B cell (primary cell): ENCODE data around the gene MACROH2A1. TPM values are rescaled to one million over a fixed set of nuclear protein-coding genes. Genes with fewer than 3 reads are reported as not detected.

Source experiments
- ATAC-seq: fragments of 200-7000 bp; cut with Tn5 transposase; one replicate; pipeline ENCODE4 v1.10.0; 2021; ENCODE audit warnings: low read depth, mild to moderate bottlenecking, moderate number of reproducible peaks, moderate library complexity
- CTCF ChIA-PET: fragments of 350-600 bp; sonication (Branson Sonifier 250); formaldehyde crosslinking; loops from one replicate; lab custom pipeline; 2021; ENCODE audit warnings: antibody characterized with exemption, inconsistent platforms; lab: Charles Lee
- POLR2A ChIA-PET: fragments of 350-600 bp; sonication (Branson Sonifier 250); formaldehyde crosslinking; loops from one replicate; lab custom pipeline; 2021; ENCODE audit warnings: antibody characterized with exemption; lab: Charles Lee
- DNase-seq: peaks from one replicate; pipeline ENCODE4 v3.0.0; 2013
- H2AFZ ChIP-seq: 2 replicates; pipeline ENCODE4 v1.6.1; 2012; ENCODE audit warnings: mild to moderate bottlenecking, low read depth, low read length; ENCODE audit not compliant: insufficient read depth, poor library complexity, severe bottlenecking
- H3K27ac ChIP-seq, 2 donors: 1 replicate in 1 of 2; 2 replicates in 1 of 2; pipeline ENCODE4 v1.5.1; 2012 to 2013; ENCODE audit warnings: low read length in 2 of 2, mild to moderate bottlenecking in 2 of 2, moderate library complexity in 1 of 2
- H3K27me3 ChIP-seq, 4 experiments: fragments of 200-600 bp in 1 of 4; sonication (generic) in 1 of 4; replicated peaks in 1 of 4; 1 replicate in 2 of 4; 2 replicates in 2 of 4; pipeline versions ENCODE4 v1.6.1 to v1.7.0; 2013 to 2016; ENCODE audit warnings: low read length in 3 of 4, mild to moderate bottlenecking in 2 of 4, mixed read lengths in 1 of 4, moderate library complexity in 1 of 4; ENCODE audit not compliant: insufficient read depth in 4 of 4, control insufficient read depth in 3 of 4; ENCODE audit errors: control extremely low read depth in 1 of 4
- H3K36me3 ChIP-seq, 2 experiments: replicated peaks in 1 of 2; 1 replicate in 1 of 2; 2 replicates in 1 of 2; pipeline versions ENCODE4 v1.6.1 to v1.7.1; 2013; ENCODE audit warnings: low read length in 1 of 2; ENCODE audit not compliant: insufficient read depth in 2 of 2, control insufficient read depth in 1 of 2; ENCODE audit errors: control extremely low read depth in 1 of 2, extremely low read depth in 1 of 2
- H3K4me1 ChIP-seq, 2 donors: fragments of 200-600 bp in 1 of 2; sonication (generic) in 1 of 2; 1 replicate in 1 of 2; 2 replicates in 1 of 2; pipeline versions ENCODE4 v1.5.1 to v1.6.1; 2013 to 2017; ENCODE audit warnings: low read length in 2 of 2; ENCODE audit not compliant: control insufficient read depth in 2 of 2, insufficient read depth in 2 of 2
- H3K4me2 ChIP-seq: replicated peaks from 2 replicates; pipeline ENCODE3; 2012; ENCODE audit warnings: mild to moderate bottlenecking, low read depth, low read length; ENCODE audit not compliant: poor library complexity, severe bottlenecking
- H3K4me3 ChIP-seq, 5 experiments: fragments of 200-600 bp in 1 of 5; sonication (generic) in 1 of 5; 1 replicate in 3 of 5; 2 replicates in 2 of 5; pipeline versions ENCODE4 v1.5.1 to v1.7.0; 2011 to 2016; ENCODE audit warnings: low read length in 4 of 5, mild to moderate bottlenecking in 4 of 5, low read depth in 2 of 5, control low read depth in 1 of 5, moderate library complexity in 1 of 5; ENCODE audit not compliant: insufficient read depth in 1 of 5; ENCODE audit errors: control extremely low read depth in 1 of 5, extremely low read depth in 1 of 5
- H3K79me2 ChIP-seq: fragments of 200-600 bp; sonication (generic); one replicate; pipeline ENCODE4 v1.6.0; 2016; ENCODE audit warnings: low read length; ENCODE audit not compliant: control insufficient read depth, insufficient read depth
- H3K9ac ChIP-seq: fragments of 200-600 bp; sonication (generic); 2 replicates; pipeline ENCODE4 v1.6.1; 2017; ENCODE audit warnings: mild to moderate bottlenecking, low read length, moderate library complexity
- H3K9me3 ChIP-seq, 3 donors: one replicate each; pipeline versions ENCODE4 v1.6.1 to v1.7.1; 2013; ENCODE audit warnings: low read length in 2 of 3; ENCODE audit not compliant: control insufficient read depth in 2 of 3, insufficient read depth in 1 of 3; ENCODE audit errors: control extremely low read depth in 1 of 3
- H4K20me1 ChIP-seq: 2 replicates; pipeline ENCODE4 v1.6.0; 2012; ENCODE audit warnings: mild to moderate bottlenecking, low read length; ENCODE audit not compliant: insufficient read depth, control insufficient read depth, poor library complexity, severe bottlenecking
- H3K27ac Mint-ChIP-seq: one replicate; pipeline ENCODE4 v1.8.0; 2021; ENCODE audit warnings: mixed read lengths
- H3K27me3 Mint-ChIP-seq: one replicate; pipeline ENCODE4 v1.8.0; 2021; ENCODE audit warnings: mixed read lengths
- H3K4me1 Mint-ChIP-seq: one replicate; pipeline ENCODE4 v1.8.0; 2021; ENCODE audit warnings: mixed read lengths
- H3K4me3 Mint-ChIP-seq: one replicate; pipeline ENCODE4 v1.8.0; 2021; ENCODE audit warnings: mixed read lengths
- H3K9me3 Mint-ChIP-seq: one replicate; pipeline ENCODE4 v1.8.0; 2022; ENCODE audit warnings: mixed read lengths; ENCODE audit not compliant: insufficient read depth
- EZH2 ChIP-seq: IDR thresholded peaks from 2 replicates; pipeline ENCODE4 v1.6.1; 2012; ENCODE audit warnings: borderline replicate concordance, low read depth, mild to moderate bottlenecking, moderate library complexity, low read length; ENCODE audit not compliant: insufficient read depth, poor library complexity, severe bottlenecking
- WGBS: methylation state at CpG from one replicate; pipeline ENCODE4 v1.1.5; 2013; ENCODE audit warnings: missing lambda C conversion rate; ENCODE audit not compliant: insufficient coverage; 5-methylcytosine and 5-hydroxymethylcytosine counted together
- intact Hi-C: fragments of 100-400 bp; cut with micrococcal nuclease; formaldehyde crosslinking; loops from one replicate; pipeline ENCODE4 v1.10.0; 2022
- polyA plus RNA-seq: library from polyadenylated mRNA; depleted of rRNA; stranded (reverse); fragments of >200 nt; gene quantifications from 2 replicates; pipeline ENCODE4 v1.2.3, GENCODE V29; 2012
- total RNA-seq, 2 donors: library from RNA; stranded (reverse); fragments of 120-200 nt in 1 of 2; gene quantifications; 1 replicate in 1 of 2; 2 replicates in 1 of 2; pipeline versions ENCODE4 v1.2.3 to v1.2.4, GENCODE V29; 2013 to 2022
- TF ChIP-seq, protein P1 (sequence below): fragments of 200-600 bp; IDR thresholded peaks from one replicate; pipeline ENCODE4 v1.8.0; 2022; ENCODE audit warnings: antibody characterized with exemption, mild to moderate bottlenecking

The MACROH2A1 gene
- total and polyA plus RNA-seq, 2 donors (not counting 1 experiment from before 2014, with no cell fraction given): 80.1 to 99.7 TPM

DNA sequence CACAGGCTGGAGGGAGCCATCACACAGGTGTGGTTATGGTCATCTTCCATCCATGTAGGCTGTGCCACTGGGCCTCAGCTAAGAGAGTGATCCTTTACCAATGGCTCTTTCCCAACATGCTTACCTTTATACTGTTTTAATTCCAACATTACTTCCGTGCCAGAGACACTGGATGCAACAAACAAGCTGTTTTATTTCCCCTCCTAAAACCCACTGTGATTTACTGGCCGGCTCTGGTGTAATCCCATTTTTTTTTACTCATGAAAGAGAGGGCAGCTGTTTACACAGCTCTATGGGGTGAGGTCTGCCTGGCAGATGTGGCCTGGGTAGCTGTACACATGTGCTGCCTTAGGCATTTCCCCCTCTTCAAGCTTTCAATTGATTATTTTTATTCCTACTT is 58.5 kb downstream of the MACROH2A1 start:
- Histone ChIP-seq H3K4me1 (peaks cover 0 to 5% of the 10 kb centered on the region in 2 donors), H3K4me2 (no peak overlapping the region), H3K79me2 (no peaks in the 10 kb centered on the region), H3K9me3 (no peaks in the 10 kb centered on the region), H3K36me3 (peaks cover 0 to 75% of the 10 kb centered on the region in 2 experiments), H3K27me3 (no peaks in the 10 kb centered on the region), H2AFZ (no peak overlapping the region), H3K4me3 (no peak overlapping the region), H3K9ac (no peak overlapping the region), H4K20me1 (no peaks in the 10 kb centered on the region), H3K27ac (no peak overlapping the region)
- DNase-seq (no peak), ATAC-seq (no peak)
- Mint-ChIP-seq H3K4me1 (peaks cover 5% of the 10 kb centered on the region), H3K27ac (no peak overlapping the region), H3K4me3 (no peak overlapping the region), H3K27me3 (no peaks in the 10 kb centered on the region), H3K9me3 (no peaks in the 10 kb centered on the region)
- TF ChIP-seq EZH2: no peak
- TF ChIP-seq, protein P1, sequence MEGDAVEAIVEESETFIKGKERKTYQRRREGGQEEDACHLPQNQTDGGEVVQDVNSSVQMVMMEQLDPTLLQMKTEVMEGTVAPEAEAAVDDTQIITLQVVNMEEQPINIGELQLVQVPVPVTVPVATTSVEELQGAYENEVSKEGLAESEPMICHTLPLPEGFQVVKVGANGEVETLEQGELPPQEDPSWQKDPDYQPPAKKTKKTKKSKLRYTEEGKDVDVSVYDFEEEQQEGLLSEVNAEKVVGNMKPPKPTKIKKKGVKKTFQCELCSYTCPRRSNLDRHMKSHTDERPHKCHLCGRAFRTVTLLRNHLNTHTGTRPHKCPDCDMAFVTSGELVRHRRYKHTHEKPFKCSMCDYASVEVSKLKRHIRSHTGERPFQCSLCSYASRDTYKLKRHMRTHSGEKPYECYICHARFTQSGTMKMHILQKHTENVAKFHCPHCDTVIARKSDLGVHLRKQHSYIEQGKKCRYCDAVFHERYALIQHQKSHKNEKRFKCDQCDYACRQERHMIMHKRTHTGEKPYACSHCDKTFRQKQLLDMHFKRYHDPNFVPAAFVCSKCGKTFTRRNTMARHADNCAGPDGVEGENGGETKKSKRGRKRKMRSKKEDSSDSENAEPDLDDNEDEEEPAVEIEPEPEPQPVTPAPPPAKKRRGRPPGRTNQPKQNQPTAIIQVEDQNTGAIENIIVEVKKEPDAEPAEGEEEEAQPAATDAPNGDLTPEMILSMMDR: no peak
- intact Hi-C loops: no loop called here
- CTCF ChIA-PET: no interaction called here
- no CpG with 5 or more reads among the region's 2 CpGs for WGBS
- POLR2A ChIA-PET: no interaction called here

DNA sequence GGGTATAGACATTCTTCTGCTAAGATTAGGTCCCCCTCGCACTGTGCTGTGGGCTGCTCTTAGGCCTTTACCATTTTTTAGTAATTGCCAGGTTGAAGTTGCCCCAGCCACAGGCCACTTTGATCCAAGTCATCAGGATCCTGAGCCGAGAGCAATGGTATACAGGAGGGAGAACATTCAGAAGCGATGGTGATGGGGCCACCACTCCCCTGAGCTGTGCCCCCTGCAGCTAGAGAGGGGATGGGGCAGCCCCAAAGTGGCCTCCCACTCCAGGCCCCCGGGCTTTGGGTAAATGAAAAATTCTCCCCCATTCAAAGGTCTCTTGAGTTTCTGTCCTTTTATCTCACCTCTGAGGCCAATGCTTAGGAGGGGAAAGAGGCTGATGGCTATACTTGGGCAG is 59.4 kb downstream of the MACROH2A1 start:
- ATAC-seq: no peak
- TF ChIP-seq, protein P1: no peak
- TF ChIP-seq EZH2: no peak
- 100% methylated on average over 2 of the region's 4 CpGs for WGBS
- ChIA-PET POLR2A (no interaction called here), CTCF (no interaction called here)
- no peak overlapping the region for H3K4me3 ChIP-seq
- H3K4me2 ChIP-seq: no peak overlapping the region
- no peaks in the 10 kb centered on the region for H3K9me3 Mint-ChIP-seq
- H3K79me2 ChIP-seq: no peaks in the 10 kb centered on the region
- no peaks in the 10 kb centered on the region for H4K20me1 ChIP-seq
- intact Hi-C loops: no loop called here
- DNase-seq: no peak
- H3K27ac ChIP-seq: no peak overlapping the region
- H3K4me1 ChIP-seq: no peaks in the 10 kb centered on the region
- H3K27me3 Mint-ChIP-seq: no peaks in the 10 kb centered on the region
- no peaks in the 10 kb centered on the region for H3K27me3 ChIP-seq
- no peak overlapping the region for H3K9ac ChIP-seq
- H3K4me1 Mint-ChIP-seq: no peaks in the 10 kb centered on the region
- no peaks in the 10 kb centered on the region for H3K9me3 ChIP-seq
- peaks cover 0 to 78% of the 10 kb centered on the region in 2 experiments for H3K36me3 ChIP-seq
- H3K4me3 Mint-ChIP-seq: no peak overlapping the region
- H3K27ac Mint-ChIP-seq: no peak overlapping the region
- no peak overlapping the region for H2AFZ ChIP-seq
